Left hindlimb (tissue), 1 donor: ENCODE measurements around the gene COL9A3.

ENCODE experiments used
- DNase-seq: peaks from one replicate; pipeline ENCODE4 v3.0.0-alpha.2; 2018

Gene COL9A3

DNA sequence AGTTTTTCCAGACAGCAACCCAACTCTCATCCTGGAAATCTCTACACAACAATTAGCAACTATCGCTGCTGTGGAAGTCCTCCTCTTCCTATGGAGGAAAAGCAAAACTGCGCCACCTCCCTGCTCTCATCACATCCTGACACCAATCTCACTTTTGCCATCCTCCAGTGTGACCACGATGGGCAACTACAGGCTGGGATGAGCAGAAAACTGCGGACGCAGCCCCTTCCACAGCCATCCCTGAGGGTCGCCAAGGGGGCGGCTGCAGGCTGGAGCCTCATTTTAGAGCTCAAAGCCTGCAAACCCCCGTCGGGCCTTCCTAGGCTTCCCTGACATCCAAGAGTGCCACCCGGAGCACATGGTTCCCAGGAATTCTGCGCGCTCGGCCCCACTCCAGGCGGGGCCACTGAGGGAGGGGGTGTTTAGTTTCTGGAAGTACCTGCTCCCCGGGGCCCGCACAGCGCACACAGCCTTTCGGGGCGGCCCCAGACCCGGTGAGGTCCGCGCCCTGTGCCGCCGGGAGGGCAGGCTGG lies 43.6 kb downstream of the COL9A3 start:
- no peak for DNase-seq

DNA sequence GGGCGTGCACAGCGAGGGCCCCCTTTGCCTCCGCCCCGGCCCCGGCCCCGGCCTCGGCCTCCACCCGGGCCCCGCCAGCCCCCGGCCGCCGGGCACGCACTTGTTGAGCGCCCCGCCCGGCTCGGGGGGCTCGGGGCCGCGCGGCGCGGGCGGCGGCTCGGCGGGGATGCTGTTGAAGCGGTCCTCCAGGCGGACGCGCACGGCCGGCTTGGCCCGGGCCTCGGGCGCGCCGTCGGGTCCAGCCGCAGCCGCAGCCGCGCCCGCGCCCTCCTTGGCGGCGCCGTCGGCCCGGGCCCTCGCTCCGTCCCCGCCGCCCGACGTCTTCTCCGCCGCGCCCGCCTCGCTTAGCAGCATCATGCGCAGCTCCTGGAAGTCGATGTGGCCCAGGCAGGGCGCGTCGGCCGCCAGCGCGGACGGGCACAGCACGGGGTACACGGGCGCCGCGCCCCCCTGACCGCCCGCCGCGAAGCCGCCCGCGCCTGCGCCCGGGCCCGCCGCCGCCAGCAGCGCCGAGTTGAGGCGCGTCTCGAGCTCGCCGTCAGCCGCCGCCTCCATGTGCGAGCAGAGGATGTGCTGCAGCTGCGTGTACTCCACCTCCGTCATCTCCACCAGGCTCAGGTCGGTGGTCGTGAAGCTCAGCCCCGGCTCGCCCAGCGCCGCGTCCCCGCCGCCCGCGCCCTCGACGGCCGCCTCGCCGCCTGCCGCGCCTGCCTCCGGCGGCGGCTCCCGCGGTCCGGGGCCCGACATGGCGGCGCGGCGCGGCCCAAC lies 44.3 kb downstream of the COL9A3 start:
- DNase-seq, result peak; percentile 59

DNA sequence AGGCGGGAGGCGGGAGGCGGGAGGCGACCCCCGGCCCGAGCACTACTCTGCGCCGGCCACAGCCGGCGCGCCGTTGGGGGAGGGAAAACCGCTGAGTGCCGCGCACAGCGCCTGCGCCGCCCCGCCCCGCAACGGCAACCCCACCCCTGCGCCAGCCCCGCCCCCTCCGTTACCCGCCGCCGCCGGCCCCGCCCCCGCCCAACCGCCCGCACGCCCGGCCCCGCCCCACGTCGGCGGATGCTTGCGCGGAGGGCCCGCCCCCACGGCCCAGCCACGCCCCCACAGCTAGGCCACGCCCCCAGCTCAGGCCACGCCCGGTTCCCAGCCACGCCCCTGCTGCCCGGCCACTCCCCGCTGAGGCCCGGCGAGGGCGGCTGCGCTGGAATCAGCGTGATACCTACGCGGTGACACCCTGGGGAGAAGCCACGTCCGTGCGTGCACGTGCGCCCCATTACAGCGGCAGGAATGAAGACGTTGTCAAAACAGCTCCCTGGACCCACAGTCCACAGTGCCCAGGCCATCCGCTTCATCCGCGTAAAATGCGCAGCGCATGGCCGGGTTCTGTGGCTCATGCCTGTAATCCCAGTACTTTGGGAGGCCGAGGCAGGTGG lies 45.0 kb downstream of the COL9A3 start, which contains the start of gene TCFL5:
TSS of gene TCFL5 (minus strand) at position 97 of the 611 bp plus-strand sequence. CDS start 152 bp downstream, outside the sequence.
- peak; percentile 94 for DNase-seq

DNA sequence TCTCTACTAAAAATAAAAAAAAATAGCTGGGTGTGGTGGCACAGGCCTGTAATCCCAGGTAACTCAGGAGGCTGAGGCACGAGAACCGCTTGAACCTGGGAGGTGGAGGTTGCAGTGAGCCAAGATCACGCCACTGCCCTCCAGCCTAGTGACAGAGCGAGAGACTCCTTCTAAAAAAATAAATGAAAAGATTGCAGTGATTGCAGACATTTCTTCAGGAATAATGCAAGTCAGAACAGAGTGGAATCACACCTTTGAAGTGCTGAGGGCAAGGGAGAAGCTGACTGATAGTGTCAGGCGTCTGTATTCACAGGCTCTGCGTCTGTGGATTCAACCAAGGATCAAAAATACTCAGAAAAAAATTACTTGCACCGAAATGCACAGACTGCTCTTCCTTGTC lies 47.4 kb downstream of the COL9A3 start:
- no peak for DNase-seq

DNA sequence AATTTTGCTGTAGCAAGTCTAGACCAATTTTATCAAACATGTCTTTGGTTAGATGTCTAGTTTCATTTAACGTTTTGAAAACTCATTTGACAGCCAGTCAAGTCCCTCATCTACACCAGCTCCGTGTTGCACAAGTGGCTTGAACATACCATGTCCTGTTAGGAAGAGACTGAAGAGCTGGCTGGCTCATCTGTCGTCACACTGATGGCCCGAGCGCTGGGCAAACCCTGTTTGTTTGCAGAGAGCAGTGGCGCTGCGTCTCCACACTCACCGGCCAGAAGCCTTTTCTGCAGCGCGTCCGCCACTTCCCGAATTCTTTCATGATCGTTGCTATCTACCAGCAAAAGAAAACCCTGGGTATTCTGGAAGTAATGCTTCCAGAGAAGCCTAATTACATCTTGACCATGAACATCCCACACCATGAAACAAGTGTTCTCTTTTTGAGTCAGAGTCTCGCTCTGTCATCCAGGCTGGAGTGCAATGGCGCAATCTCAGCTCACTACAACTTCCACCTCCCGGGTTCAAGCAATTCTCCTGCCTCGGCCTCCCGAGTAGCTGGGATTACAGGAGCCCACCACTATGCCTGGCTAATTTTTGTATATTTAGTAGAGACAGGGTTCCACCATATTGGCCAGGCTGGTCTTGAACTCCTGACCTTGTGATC lies 55.5 kb downstream of the COL9A3 start:
- no peak for DNase-seq

DNA sequence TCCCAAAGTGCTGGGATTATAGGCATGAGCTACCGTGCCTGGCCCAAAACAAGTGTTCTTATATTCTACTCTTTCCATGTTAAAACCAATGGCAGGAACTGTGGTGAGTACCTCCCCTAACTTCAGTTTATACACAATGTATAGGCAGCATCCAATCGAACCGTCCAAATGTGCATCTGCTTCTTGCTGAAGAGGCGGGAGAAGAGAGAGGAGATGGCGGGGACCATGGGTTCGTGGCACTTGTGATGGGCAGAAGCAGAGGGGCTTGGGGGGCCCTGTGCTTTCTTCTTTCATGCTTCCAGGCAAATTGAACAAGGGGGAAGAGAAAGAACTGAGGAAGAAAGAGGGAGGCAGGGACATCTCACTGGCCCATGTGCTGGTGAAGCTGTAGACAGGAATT lies 56.0 kb downstream of the COL9A3 start:
- DNase-seq, result no peak

DNA sequence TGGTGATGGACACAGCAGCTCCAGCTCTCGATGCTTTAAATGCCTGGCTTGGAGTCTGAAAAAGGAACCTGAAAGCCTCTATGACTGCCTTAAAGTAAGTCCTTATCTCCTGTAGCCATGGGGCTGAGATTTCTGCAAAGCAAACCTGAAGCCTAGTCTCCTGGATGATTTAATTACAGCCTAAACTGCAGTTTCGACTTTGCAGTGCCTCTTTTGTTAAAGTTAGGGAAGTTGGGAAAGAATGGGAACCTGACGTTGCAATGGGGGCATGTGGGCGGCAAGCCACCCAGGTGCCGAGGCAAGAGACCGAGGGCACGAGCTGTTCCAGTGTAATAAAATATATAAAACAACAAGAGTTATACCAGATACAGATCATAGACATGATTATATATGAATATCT lies 56.4 kb downstream of the COL9A3 start:
- DNase-seq, result no peak

DNA sequence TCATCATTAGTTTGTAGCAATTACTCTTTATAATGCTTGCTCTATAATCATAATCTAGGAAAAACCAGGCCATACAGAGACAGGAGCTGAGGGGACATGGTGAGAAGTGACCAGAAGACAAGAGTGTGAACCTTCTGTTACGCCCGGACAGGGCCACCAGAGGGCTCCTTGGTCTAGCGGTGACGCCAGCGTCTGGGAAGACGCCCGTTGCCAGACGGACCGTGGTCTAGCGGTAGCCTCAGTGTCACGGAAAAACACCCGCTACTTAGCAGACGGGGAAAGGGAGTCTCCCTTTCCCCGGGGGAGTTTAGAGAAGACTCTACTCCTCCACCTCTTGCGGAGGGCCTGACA lies 56.8 kb downstream of the COL9A3 start:
- DNase-seq, result peak; percentile 67

DNA sequence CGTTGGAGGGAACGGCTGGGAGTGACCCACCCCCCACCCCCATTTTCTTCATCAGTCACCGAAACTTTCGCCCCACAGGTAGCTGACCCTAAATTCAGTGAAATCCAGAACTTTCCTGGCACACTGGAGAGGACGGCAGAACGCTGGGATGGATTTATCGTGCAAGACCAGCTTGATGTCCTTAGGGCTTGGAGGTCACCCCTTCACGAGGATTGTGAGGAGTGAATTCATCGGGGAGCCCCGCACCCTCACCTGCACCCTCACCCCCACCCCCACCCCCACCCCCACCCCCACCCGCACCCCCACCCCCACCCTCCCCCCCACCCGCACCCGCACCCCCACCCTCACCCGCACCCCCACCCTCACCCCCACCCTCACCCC lies 58.1 kb downstream of the COL9A3 start:
- no peak for DNase-seq

DNA sequence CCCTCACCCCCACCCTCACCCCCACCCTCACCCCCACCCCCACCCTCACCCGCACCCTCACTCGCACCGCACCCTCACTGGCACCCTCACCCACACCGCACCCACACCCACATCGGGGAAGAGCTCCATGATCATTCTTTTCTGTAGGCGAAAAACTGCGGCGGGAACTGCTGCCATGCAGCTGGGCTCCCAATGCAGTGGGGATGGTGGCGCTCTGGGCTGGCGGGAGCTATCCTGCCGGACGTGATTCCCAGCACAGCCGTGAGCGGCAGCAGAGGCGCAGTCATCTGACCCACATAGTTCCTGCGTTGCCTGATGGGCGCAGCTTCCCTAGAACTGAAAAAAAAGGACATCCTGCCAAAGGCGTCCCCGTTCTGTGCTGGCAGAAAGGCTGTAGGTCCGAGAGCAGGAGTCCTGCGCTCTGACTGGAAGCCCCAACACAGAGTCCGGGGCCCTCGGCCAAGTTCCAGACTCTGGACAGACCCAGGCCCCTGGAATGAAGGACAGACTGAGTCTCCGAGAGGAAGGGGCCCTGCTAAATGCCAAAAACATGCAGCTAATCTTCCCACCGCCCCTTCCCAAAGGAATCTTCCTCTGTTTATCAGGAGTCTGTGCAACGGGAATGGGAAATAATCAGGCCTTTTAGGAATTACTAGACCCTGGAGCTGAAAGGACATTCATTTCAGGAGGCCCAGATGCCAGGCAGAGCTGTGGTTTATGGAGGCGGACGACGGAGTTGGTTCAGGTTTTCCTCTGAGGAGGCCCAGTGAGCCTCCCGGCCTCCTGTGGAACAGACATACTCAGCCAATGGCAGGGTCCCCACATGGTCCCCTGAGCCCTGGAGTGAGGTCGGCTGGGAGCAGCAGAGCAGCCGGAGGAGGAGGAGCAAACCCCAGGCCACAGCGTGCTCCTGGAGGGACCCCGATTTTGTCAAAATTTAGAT lies 58.8 kb downstream of the COL9A3 start:
- DNase-seq, result peak; percentile 83

DNA sequence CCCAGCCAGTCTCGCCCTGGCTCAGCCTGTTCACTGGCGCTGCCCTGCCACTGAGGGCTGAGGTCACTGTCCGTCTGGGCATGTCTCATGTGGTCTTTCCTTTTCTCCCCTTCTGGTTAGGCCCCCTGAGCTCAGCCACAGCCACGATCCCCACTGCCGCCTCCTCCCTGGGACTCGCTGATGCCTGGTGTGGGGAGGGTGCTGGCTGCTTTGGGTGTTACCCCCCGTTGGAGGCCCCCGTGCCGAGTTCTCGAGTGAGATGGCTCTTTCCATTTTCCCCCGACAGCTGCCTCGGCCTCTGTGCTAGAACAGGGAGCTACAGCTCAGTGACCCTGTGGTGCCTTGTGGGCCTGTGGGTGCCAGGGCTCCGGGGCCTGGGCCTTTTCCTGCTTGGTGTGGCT lies 59.7 kb downstream of the COL9A3 start:
- no peak for DNase-seq

DNA sequence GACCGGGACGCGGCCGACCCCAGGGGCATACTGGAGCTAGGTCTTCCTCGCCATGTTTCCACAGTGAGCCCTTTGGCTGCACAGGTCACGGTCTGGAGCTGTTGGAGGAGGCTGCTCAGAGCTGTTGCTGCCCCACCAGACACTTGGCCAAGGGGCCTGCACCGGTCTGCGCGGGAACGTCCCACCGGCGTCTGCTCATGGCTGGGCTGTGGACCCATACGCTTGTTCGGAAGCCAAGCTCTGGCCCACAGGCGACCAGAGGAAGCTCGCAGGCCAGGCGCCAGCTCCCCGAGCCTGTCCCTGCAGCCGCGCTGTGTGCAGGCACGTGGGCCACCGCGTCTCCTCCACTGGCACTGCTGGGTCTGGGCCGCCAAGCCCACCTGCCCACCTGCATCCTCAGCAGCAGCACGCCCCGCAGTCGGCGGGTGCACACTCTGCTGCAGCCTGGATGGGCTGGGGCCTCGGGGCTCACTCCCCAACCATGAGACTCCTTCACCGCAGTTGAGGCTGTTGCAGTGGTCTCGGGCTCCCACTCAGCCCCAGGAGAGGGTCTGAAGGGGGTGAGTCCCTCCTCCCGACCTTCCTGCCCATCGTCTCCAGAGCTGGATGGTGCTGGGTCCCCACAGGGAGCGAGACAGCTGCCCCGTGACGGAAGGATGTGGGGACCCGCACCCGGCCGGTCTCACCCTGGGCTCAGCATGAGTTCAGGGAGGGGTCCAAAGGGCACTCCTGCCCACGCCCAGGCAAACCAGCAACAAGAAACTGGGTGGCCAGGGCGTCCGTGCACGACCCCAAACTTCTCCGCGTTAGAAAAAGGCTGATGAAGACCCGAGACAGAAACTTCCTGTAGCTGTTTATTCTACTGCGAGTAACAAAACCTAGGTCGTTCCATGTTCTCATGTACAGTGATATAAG lies 60.3 kb downstream of the COL9A3 start:
- peak; percentile 88 for DNase-seq

DNA sequence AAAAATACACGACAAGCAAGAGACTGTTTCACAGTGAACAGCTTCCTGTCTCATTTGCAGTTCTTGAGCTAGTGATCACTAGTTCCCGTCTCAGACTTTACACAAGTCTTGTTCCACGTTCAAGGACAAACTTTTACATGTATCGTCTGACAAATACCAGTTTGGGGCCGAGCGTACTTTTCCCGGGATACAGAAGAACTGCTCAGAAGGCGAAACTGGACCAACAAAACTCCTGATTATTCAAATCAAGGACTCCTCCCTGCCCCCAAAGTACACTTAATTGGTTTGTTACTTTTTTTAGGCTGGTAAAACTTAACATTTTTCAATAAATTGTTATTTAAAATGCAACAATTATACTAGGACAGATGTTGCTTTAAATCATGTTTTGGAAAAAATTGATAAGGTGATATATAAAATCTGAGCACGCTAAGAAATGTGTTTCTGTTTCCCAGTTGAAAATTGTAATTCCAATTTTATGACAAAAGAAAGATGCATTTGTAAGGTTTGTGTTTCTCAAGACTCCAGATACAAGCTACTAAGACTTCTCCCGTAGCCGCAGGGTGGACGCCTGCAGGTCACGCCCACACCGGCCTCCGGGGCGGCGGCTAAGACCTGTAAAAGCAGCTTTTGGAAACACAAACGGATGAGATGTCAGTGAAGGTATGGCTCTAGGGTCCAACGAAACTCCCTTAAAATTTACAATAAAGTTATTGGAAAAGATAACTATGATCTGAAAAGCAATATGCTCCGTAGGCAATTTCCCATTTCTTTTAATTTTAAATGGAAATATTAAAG lies 61.6 kb downstream of the COL9A3 start:
- DNase-seq, result no peak

DNA sequence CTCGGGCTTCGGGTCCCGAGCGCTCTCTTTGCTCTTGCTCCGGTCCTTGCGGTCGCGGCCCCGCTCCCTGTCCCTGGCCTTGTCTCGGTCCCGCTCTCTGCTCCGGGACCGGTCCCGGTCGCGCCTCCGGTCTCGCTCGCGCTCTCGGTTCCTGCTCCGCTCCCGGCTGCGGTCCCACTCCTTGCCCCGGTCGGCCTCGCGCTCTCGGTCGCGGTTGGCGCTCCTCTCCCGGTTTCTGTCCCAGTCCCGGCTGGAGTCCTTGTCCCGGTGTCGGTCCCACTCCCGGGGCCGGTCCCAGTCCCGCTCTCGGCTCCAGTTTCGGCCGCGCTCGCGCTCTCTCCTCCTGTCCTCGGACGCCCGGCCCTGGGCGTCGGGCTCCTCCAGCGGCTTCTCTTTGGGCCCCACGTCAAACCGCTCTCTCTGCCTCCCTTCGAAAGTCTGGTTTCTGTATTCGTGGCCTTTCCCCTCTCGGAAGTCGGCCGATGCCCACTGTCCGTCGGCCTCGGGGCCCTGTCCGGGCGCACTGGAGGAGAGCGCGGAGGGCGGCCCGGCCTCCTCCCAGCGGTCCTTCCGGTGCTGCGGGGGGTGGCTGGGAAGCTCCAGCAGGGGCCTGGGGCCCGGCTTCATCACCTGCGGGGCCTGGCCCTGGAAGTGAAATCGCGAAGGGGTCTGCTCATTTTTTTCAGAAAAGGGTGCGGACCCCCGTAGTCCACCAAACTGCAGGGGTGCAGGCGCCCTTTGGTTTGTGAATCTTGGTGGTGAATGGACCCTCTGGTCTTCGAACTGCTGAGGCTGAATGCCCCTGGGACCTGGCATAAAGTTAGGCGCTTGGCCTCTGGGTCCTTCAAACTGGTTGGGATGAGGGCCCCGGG lies 62.7 kb downstream of the COL9A3 start:
- no peak for DNase-seq

DNA sequence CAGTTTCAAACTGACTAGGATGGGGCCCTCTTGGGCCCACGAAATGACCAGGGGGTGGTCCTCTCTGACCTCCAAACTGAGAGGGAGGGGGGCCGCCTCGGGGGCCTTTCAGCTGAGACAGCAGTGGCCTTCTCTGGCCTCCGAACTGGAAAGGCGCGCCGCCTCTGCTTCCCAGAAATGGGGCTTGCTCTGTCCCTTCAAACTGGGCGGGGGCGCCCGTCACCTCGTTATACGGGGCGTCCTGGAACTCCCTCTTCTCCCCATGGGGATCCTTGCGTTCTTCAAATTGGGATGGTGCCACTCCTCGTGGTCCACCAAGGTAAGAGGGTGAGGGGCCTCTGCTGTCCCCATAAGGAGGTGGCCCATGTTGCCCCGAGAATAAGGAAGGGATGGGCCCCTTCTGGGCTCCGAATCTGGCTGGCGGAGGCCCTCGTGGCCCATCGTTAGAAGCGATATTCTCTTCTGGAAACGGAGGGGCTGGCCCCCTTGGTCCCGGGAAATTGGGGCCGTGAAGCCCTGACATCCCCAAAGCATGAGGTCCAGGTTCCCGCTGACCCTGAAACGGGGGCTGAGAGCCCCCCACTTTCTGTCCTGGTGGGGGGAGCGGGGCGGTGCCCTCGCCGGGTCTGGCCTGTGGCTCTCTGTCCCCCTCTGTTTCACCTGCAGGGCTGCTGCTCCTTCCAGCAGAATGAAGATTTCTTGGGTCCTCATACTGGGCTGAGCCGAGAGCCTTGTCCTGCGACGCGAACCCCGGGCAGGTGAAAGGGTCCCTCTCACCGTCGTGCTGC lies 63.5 kb downstream of the COL9A3 start:
- no peak for DNase-seq

DNA sequence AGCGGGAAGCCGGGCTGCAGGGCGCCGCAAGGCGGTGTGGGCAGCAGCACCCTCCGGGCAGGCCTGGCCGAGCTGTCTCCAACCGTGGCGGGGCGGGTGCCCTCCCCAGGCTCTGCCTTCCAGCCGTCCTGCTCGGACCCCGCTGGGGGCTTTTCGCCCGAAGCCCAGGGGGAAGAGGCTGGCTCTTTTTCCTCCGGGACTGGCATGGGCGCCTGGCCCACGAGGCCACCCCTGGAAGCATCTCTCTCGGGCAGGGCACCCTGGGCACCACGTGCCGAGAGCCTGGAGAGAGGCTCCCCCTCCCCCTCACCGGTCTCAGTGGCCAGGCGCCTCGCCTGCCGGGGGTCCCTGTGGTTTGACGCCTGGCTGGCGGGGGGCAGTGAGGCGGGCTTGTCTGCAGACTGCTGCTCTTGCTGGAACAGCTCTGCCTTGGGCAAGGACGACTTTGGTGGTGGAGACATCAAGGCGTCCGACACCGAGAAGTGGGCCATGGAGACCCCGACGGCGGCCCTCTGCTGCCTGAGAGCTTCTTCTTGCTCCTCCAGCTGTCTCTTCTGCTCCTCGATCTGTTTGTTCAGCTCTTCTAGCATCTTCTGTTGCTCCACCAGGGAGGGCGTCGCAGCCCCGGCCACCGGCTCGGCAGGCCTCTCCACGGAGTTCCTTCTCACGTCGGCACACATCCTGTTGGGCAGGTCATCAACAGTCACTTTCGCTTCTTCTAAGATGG lies 64.2 kb downstream of the COL9A3 start:
- DNase-seq, result no peak

DNA sequence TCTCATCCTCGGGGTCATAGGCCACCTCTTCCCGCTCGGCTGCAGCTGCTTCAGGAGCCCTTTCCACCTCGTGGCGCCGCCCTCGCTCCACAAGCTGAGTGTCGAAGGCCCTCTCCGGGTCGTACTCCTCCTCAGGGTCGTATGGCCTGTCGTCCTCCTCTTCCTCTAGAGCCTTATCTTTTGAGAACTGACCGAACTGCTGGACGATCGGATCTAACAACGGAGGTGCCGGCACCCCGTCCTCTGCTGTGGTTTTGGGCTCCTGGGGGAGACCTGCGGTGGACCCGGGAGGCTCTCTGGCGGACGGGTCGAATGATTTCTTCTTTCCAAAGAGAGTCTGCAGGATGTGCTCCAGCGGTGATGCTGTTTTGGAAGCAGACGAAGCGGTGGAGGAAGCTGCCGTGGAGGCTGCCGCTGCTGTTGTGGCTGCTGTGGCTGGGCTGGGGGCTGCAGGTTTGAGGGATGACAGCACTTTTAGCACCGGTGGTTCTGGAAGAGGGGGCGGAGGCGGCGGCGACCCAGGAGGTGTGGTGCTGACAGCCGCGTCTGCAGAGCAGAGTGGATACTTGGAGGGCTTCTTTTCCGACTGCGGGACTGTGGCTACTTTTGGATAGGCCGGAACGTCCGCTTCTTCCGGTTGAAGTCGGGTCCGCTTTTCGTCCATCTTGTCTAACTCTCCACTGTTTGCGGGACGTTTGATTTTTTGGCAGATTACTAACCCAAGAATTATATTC lies 65.0 kb downstream of the COL9A3 start:
- no peak for DNase-seq
